ENCODE measurements around the gene TCAF1.

DNA sequence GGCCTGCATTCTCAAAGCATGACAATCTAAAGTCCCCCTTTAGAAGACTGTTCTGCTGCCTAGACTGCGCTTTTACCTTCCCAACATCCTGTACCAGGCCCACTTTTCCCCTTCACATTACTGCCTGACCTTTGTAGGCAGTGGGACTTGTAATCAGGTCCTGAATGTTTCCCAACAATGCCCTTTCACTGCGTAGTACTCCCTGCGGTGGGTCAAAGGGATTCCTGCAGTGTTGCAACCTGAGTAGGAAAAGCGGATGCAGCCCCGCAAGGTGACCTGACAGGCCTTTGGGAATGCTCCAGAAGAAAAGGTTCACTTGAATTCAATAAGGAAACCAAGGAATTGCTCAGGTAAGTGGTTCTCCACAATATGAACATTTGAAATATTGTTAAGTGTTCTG is 4.9 kb upstream of the TCAF1 start:
- no peak for TF ChIP-seq POLR2A (IDR thresholded peaks at IDR 0.05; ENCODE audit: low read depth, low read length)
- no peak for TF ChIP-seq SPI1 (IDR thresholded peaks at IDR 0.05; ENCODE audit: low read depth, low read length)
- TF ChIP-seq TAF1 (IDR thresholded peaks at IDR 0.05; ENCODE audit: low read depth, low read length) = no peak
- no peak for TF ChIP-seq POLR2AphosphoS5 (IDR thresholded peaks at IDR 0.05; ENCODE audit: low read depth, low read length)
